Measurements from ENCODE around the gene KCNJ11.

KCNJ11 gene

DNA sequence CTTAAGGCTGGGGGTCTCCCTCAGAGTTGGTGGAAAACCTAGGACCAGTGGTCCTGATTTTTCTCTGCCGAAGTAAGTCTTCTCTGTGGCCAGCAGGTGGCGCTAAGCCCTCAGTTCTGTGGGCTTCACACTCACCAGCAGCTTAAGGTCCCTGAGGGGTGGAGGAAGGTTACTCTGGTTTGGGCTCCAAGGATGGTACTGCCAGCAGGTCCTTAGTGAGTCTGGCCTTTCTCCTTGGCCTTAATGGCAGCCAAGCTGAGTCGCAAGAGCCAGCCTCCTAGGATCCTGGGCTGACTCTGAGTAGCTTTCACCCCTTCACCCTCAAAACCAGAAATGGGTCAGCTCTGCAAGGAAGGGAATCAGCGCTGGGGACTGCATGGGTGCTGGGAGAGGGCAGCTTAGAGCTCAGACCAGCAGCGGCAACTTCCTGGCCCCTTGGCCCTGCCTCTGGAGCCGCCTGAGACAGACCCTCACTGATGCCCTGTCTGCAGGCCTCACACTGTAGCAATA is 4.4 kb downstream of the KCNJ11 start:
- Histone ChIP-seq H3K36me3 (ENCODE audit: insufficient read depth, low read length) (peaks cover 44% of the 10 kb centered on the region), H3K27ac (ENCODE audit: low read depth, low read length, poor library complexity, severe bottlenecking) (no peak overlapping the region), H3K9ac (ENCODE audit: low read length) (no peak overlapping the region), H3K79me2 (ENCODE audit: insufficient read depth, low read length) (no peaks in the 10 kb centered on the region), H3F3A (ENCODE audit: insufficient read depth, low read length) (no peaks in the 10 kb centered on the region), H3K27me3 (ENCODE audit: insufficient read depth, low read length) (no peaks in the 10 kb centered on the region), H3K4me2 (ENCODE audit: low read length) (no peak overlapping the region), H2AFZ (ENCODE audit: low read length) (no peak overlapping the region), H4K20me1 (ENCODE audit: insufficient read depth, low read length) (no peaks in the 10 kb centered on the region), H3K4me1 (ENCODE audit: insufficient read depth, low read length, severe bottlenecking) (peaks cover 21% of the 10 kb centered on the region), H3K4me3 (ENCODE audit: low read depth, low read length, poor library complexity, severe bottlenecking) (no peak overlapping the region), H3K9me2 (ENCODE audit: low read depth, low read length) (no peaks in the 10 kb centered on the region), H3K9me3 (ENCODE audit: low read length) (no peaks in the 10 kb centered on the region)
- no peak for TF ChIP-seq EZH2 (IDR thresholded peaks at IDR 0.05; ENCODE audit: borderline replicate concordance, low read length)
- TF ChIP-seq, protein P1, sequence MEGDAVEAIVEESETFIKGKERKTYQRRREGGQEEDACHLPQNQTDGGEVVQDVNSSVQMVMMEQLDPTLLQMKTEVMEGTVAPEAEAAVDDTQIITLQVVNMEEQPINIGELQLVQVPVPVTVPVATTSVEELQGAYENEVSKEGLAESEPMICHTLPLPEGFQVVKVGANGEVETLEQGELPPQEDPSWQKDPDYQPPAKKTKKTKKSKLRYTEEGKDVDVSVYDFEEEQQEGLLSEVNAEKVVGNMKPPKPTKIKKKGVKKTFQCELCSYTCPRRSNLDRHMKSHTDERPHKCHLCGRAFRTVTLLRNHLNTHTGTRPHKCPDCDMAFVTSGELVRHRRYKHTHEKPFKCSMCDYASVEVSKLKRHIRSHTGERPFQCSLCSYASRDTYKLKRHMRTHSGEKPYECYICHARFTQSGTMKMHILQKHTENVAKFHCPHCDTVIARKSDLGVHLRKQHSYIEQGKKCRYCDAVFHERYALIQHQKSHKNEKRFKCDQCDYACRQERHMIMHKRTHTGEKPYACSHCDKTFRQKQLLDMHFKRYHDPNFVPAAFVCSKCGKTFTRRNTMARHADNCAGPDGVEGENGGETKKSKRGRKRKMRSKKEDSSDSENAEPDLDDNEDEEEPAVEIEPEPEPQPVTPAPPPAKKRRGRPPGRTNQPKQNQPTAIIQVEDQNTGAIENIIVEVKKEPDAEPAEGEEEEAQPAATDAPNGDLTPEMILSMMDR (IDR thresholded peaks at IDR 0.05; ENCODE audit: low read length), result peak; percentile 95

DNA sequence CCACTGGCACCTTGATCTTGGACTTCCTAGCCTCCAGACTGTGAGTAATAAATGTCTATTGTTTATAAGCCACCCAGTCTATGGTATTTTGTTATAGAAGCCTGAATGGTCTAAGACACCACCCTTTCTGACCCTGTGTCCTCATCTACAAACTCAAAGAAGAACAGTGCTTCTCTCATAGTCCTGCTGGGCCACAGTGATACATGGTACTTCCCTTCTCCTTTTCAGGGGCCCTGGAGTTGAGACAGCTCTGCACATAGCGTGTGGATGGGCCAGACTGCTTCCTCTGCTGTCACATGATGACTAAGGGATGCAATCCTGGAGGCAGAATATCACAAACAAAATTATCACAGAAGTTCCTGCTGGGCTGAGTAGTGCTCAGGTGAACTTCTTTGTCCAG is 5.0 kb downstream of the KCNJ11 start:
- no peaks in the 10 kb centered on the region for H3K79me2 ChIP-seq (ENCODE audit: insufficient read depth, low read length)
- H3K4me3 ChIP-seq (ENCODE audit: low read depth, low read length, poor library complexity, severe bottlenecking), result no peak overlapping the region
- TF ChIP-seq, protein P1 (IDR thresholded peaks at IDR 0.05; ENCODE audit: low read length), result no peak
- no peak for TF ChIP-seq EZH2 (IDR thresholded peaks at IDR 0.05; ENCODE audit: borderline replicate concordance, low read length)
- H2AFZ ChIP-seq (ENCODE audit: low read length), result no peak overlapping the region
- no peak overlapping the region for H3K9ac ChIP-seq (ENCODE audit: low read length)
- H3K27ac ChIP-seq (ENCODE audit: low read depth, low read length, poor library complexity, severe bottlenecking), result no peak overlapping the region
- no peaks in the 10 kb centered on the region for H3K9me2 ChIP-seq (ENCODE audit: low read depth, low read length)
- no peaks in the 10 kb centered on the region for H4K20me1 ChIP-seq (ENCODE audit: insufficient read depth, low read length)
- no peak overlapping the region for H3K4me2 ChIP-seq (ENCODE audit: low read length)
- peaks cover 50% of the 10 kb centered on the region for H3K36me3 ChIP-seq (ENCODE audit: insufficient read depth, low read length)
- 0 out of 2 replicates have a peak, but pooled peaks cover 3% of the 10 kb centered on the region for H3K9me3 ChIP-seq (ENCODE audit: low read length)
- H3F3A ChIP-seq (ENCODE audit: insufficient read depth, low read length), result no peaks in the 10 kb centered on the region
- H3K27me3 ChIP-seq (ENCODE audit: insufficient read depth, low read length), result no peaks in the 10 kb centered on the region
- peaks cover 21% of the 10 kb centered on the region for H3K4me1 ChIP-seq (ENCODE audit: insufficient read depth, low read length, severe bottlenecking)

DNA sequence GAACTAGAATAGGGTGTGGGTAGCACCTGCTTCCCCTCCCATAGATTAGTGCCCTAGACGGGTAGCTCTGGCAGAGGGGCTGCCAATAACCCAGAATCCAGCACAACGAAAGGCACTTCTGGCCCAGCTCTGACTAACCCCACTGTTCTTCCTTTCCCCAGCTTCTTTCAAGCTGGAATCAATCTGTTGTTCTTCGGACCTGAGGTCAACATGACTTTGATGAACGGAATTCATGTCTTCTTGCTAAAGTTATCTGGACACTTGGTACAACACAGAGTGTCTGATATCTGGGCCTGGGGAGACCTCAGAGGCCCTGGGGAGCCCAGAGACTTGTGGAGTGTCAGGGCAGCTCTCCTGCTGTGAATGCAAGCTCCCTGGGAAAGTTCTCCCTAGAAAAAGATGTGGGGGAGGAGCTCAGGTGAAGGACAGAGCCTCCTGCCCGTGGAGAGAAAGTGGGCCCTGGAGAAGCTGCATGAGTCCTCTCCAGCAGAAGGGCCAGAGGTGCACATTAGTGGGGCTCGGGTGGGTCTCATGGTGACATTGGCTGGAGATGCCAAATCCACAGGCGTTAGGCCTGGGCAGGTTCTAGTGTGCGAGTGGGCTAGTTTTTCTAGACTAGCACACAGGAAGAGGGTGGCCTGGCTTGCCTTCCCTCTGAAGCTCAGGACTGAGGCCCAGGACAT is 6.3 kb downstream of the KCNJ11 start:
- peaks cover 21% of the 10 kb centered on the region for H3K4me1 ChIP-seq (ENCODE audit: insufficient read depth, low read length, severe bottlenecking)
- H3K4me2 ChIP-seq (ENCODE audit: low read length), result no peak overlapping the region
- no peak for TF ChIP-seq EZH2 (IDR thresholded peaks at IDR 0.05; ENCODE audit: borderline replicate concordance, low read length)
- TF ChIP-seq, protein P1 (IDR thresholded peaks at IDR 0.05; ENCODE audit: low read length), result no peak
- peaks cover 59% of the 10 kb centered on the region for H3K36me3 ChIP-seq (ENCODE audit: insufficient read depth, low read length)
- no peak overlapping the region for H3K27ac ChIP-seq (ENCODE audit: low read depth, low read length, poor library complexity, severe bottlenecking)
- H4K20me1 ChIP-seq (ENCODE audit: insufficient read depth, low read length), result no peaks in the 10 kb centered on the region
- no peaks in the 10 kb centered on the region for H3K79me2 ChIP-seq (ENCODE audit: insufficient read depth, low read length)
- H3F3A ChIP-seq (ENCODE audit: insufficient read depth, low read length), result no peaks in the 10 kb centered on the region
- no peak overlapping the region for H2AFZ ChIP-seq (ENCODE audit: low read length)
- no peak overlapping the region for H3K4me3 ChIP-seq (ENCODE audit: low read depth, low read length, poor library complexity, severe bottlenecking)
- no peak overlapping the region for H3K9ac ChIP-seq (ENCODE audit: low read length)
- H3K9me3 ChIP-seq (ENCODE audit: low read length), result 0 out of 2 replicates have a peak, but pooled peaks cover 4% of the 10 kb centered on the region
- no peaks in the 10 kb centered on the region for H3K9me2 ChIP-seq (ENCODE audit: low read depth, low read length)
- no peaks in the 10 kb centered on the region for H3K27me3 ChIP-seq (ENCODE audit: insufficient read depth, low read length)

All from OCI-LY1 (cell line).